ENCODE measurements around the gene ZMYND8. TPM values are rescaled to one million over a fixed set of nuclear protein-coding genes. Genes with fewer than 3 reads are reported as not detected.
"Not testable (repeated sequence)": the region's sequence is repeated elsewhere in the genome, so short reads cannot be mapped to it uniquely, and the experiment has no call there.

ZMYND8 gene
- total RNA-seq, 1 experiment from 2014 or later, result 53.1 TPM

- H3K4me1 Mint-ChIP-seq (ENCODE audit: low read depth, unreplicated experiment), result peaks cover 21% of the 10 kb centered on the region
- no peak overlapping the region for H3K27ac Mint-ChIP-seq (ENCODE audit: unreplicated experiment)
- no TSS peak for BruUV-seq (replicated peaks)
- no peak overlapping the region for H3K4me3 Mint-ChIP-seq (ENCODE audit: low read depth, unreplicated experiment)
- no peaks in the 10 kb centered on the region for H3K27me3 Mint-ChIP-seq (ENCODE audit: unreplicated experiment)
- intact Hi-C loops (cut with micrococcal nuclease; ENCODE audit: unreplicated experiment), result loop anchor here (10.0 kb wide), 1 partner anchor 1264 kb away; no protein-coding TSS in a partner anchor
- CTCF ChIA-PET, result no interaction called here
- TF ChIP-seq, protein P1, sequence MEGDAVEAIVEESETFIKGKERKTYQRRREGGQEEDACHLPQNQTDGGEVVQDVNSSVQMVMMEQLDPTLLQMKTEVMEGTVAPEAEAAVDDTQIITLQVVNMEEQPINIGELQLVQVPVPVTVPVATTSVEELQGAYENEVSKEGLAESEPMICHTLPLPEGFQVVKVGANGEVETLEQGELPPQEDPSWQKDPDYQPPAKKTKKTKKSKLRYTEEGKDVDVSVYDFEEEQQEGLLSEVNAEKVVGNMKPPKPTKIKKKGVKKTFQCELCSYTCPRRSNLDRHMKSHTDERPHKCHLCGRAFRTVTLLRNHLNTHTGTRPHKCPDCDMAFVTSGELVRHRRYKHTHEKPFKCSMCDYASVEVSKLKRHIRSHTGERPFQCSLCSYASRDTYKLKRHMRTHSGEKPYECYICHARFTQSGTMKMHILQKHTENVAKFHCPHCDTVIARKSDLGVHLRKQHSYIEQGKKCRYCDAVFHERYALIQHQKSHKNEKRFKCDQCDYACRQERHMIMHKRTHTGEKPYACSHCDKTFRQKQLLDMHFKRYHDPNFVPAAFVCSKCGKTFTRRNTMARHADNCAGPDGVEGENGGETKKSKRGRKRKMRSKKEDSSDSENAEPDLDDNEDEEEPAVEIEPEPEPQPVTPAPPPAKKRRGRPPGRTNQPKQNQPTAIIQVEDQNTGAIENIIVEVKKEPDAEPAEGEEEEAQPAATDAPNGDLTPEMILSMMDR (IDR thresholded peaks at IDR 0.05; ENCODE audit: unreplicated experiment), result no peak
- DNase-seq, result no peak
- H3K9me3 Mint-ChIP-seq (ENCODE audit: low read depth, unreplicated experiment), result no peaks in the 10 kb centered on the region
- H3K36me3 Mint-ChIP-seq (ENCODE audit: insufficient read depth, unreplicated experiment), result peaks cover 47% of the 10 kb centered on the region
These were observed 45.8 kb downstream of the ZMYND8 start for GRCh38 chr20:47310729-47311128.

DNA sequence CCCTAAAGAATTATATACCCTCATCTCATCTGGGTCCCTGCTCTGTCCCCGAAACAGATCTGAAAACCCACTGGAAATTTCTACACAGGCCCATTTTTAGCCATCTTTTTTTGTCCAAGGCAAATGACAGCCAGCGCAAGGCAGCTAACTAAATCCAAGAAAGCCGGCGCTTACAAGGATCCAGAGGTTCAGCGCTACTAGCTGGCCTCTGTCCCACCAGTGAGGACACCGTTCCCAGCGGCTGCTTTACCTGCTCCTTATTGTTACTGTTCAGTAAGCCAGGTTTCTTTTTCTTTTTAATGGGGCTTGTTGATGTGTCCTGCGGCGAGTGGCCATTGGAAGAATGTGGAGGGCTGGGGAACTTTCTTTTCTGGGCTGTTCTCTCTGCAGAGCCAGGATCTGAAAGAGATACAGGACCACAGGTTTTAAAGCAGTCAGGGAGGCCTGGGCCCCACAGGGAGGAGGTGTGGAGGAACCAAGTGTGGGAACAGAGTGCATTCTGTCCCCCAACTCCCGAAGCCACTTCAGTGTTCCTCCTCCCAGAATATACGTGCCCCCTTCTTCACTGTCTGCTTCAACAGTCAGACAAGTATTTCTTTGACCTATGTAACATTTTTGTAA is 46.6 kb downstream of the ZMYND8 start:
- BruUV-seq (replicated peaks), result no TSS peak
- no peaks in the 10 kb centered on the region for H3K9me3 Mint-ChIP-seq (ENCODE audit: low read depth, unreplicated experiment)
- no peaks in the 10 kb centered on the region for H3K27me3 Mint-ChIP-seq (ENCODE audit: unreplicated experiment)
- H3K4me1 Mint-ChIP-seq (ENCODE audit: low read depth, unreplicated experiment), result peaks cover 14% of the 10 kb centered on the region
- H3K36me3 Mint-ChIP-seq (ENCODE audit: insufficient read depth, unreplicated experiment), result peaks cover 45% of the 10 kb centered on the region
- no peak overlapping the region for H3K27ac Mint-ChIP-seq (ENCODE audit: unreplicated experiment)
- TF ChIP-seq, protein P1 (IDR thresholded peaks at IDR 0.05; ENCODE audit: unreplicated experiment), result no peak
- H3K4me3 Mint-ChIP-seq (ENCODE audit: low read depth, unreplicated experiment), result no peak overlapping the region
- intact Hi-C loops (cut with micrococcal nuclease; ENCODE audit: unreplicated experiment), result loop anchor here (10.0 kb wide), 1 partner anchor 1265 kb away; no protein-coding TSS in a partner anchor
- CTCF ChIA-PET, result interaction anchor here (0.7 kb wide), 1 partner anchor 46 kb away, joined by 3 read pairs; no protein-coding TSS in a partner anchor
- no peak for DNase-seq

GRCh38 chr20:47309394-47309793 is 47.1 kb downstream of the ZMYND8 start:
- peaks cover 14% of the 10 kb centered on the region for H3K4me1 Mint-ChIP-seq (ENCODE audit: low read depth, unreplicated experiment)
- H3K27ac Mint-ChIP-seq (ENCODE audit: unreplicated experiment), result no peak overlapping the region
- TF ChIP-seq, protein P1 (IDR thresholded peaks at IDR 0.05; ENCODE audit: unreplicated experiment), result no peak
- H3K4me3 Mint-ChIP-seq (ENCODE audit: low read depth, unreplicated experiment), result no peak overlapping the region
- peaks cover 45% of the 10 kb centered on the region for H3K36me3 Mint-ChIP-seq (ENCODE audit: insufficient read depth, unreplicated experiment)
- CTCF ChIA-PET, result interaction anchor here (0.7 kb wide), 2 partner anchors 45 to 47 kb away, joined by 3 to 5 read pairs; partner anchors contain the start of gene ZMYND8
- intact Hi-C loops (cut with micrococcal nuclease; ENCODE audit: unreplicated experiment), result no loop called here
- no peak for DNase-seq
- H3K9me3 Mint-ChIP-seq (ENCODE audit: low read depth, unreplicated experiment), result no peaks in the 10 kb centered on the region
- H3K27me3 Mint-ChIP-seq (ENCODE audit: unreplicated experiment), result no peaks in the 10 kb centered on the region
- no TSS peak for BruUV-seq (replicated peaks)

GRCh38 chr20:47307569-47307968 is 48.9 kb downstream of the ZMYND8 start:
- H3K4me3 Mint-ChIP-seq (ENCODE audit: low read depth, unreplicated experiment); DNase-seq; H3K9me3 Mint-ChIP-seq (ENCODE audit: low read depth, unreplicated experiment); H3K27me3 Mint-ChIP-seq (ENCODE audit: unreplicated experiment); H3K27ac Mint-ChIP-seq (ENCODE audit: unreplicated experiment); intact Hi-C loops (cut with micrococcal nuclease; ENCODE audit: unreplicated experiment); BruUV-seq (replicated peaks): not testable (repeated sequence)
- Mint-ChIP-seq H3K4me1 (ENCODE audit: low read depth, unreplicated experiment) (peaks cover 29% of the 10 kb centered on the region), H3K36me3 (ENCODE audit: insufficient read depth, unreplicated experiment) (peaks cover 53% of the 10 kb centered on the region)
- CTCF ChIA-PET, result interaction anchor here (0.7 kb wide), 3 partner anchors 10 to 113 kb away, joined by 3 to 4 read pairs (median 4); no protein-coding TSS in a partner anchor
